Body of pancreas (tissue), 4 donors: Measurements from ENCODE around the gene RABGAP1.

Source experiments
- CTCF ChIP-seq, 7 experiments: fragments of 450-650 bp in 4 of 7; fragments of 200-600 bp in 3 of 7; sonication (generic) in 3 of 7; IDR thresholded peaks; one replicate each; pipeline ENCODE4 v1.5.1; 2016 to 2019; ENCODE audit warnings: antibody characterized with exemption in 7 of 7
- POLR2A ChIP-seq, 3 donors: fragments of 450-650 bp; IDR thresholded peaks; one replicate each; pipeline ENCODE4 v1.6.1; 2016; ENCODE audit warnings: antibody characterized with exemption in 3 of 3, mild to moderate bottlenecking in 2 of 3

GRCh38 chr9:122904823-122905710 is 35.8 kb upstream of the RABGAP1 start, which contains the start of gene RC3H2:
- peak; percentile 76 to 93 (median 92) for TF ChIP-seq POLR2A (IDR thresholded peaks at IDR 0.05)
- peak in 1 of 7 experiments; percentile 3 for TF ChIP-seq CTCF (IDR thresholded peaks at IDR 0.05)
